T-helper 17 cell (primary cell): ENCODE data around the gene ZNRF3. TPM values are rescaled to one million over a fixed set of nuclear protein-coding genes. Genes with fewer than 3 reads are reported as not detected.

Source experiments
- ATAC-seq: fragments of 150-1000 bp; cut with Tn5 transposase; 2 replicates; pipeline ENCODE4 v1.10.0; 2021; ENCODE audit warnings: mild to moderate bottlenecking, moderate library complexity
- DNase-seq, 3 donors: peaks; one replicate each; pipeline versions ENCODE4 v3.0.0 to v3.0.0-alpha.2; 2020 to 2021
- H3K9me3 ChIP-seq: one replicate; pipeline ENCODE4 v1.7.0; 2013; ENCODE audit warnings: low read length, mild to moderate bottlenecking; ENCODE audit not compliant: control insufficient read depth, poor library complexity, severe bottlenecking
- H3K27ac Mint-ChIP-seq: one replicate; pipeline ENCODE4 v1.8.0; 2022; ENCODE audit warnings: mild to moderate bottlenecking, moderate library complexity, mixed read lengths
- H3K27me3 Mint-ChIP-seq: one replicate; pipeline ENCODE4 v1.8.0; 2022; ENCODE audit warnings: mixed read lengths
- H3K36me3 Mint-ChIP-seq: one replicate; pipeline ENCODE4 v1.8.0; 2022; ENCODE audit warnings: low read depth, mixed read lengths
- H3K4me1 Mint-ChIP-seq: one replicate; pipeline ENCODE4 v1.8.0; 2022; ENCODE audit warnings: mild to moderate bottlenecking, mixed read lengths
- H3K4me3 Mint-ChIP-seq: one replicate; pipeline ENCODE4 v1.8.0; 2022; ENCODE audit warnings: mild to moderate bottlenecking, moderate library complexity, mixed read lengths
- total RNA-seq, 4 donors: library from RNA in 2 of 4; stranded (reverse) in 2 of 4; gene quantifications; one replicate each; pipeline ENCODE4 v1.2.3 and lab custom pipeline; 2022 to 2026

Gene ZNRF3
- total RNA-seq, 2 donors from 2014 or later: 0.31 to 0.72 TPM

- H3K9me3 ChIP-seq: no peaks in the 10 kb centered on the region
- DNase-seq: no peak
- Mint-ChIP-seq H3K4me1 (no peaks in the 10 kb centered on the region), H3K4me3 (no peak overlapping the region), H3K36me3 (peaks cover 2% of the 10 kb centered on the region), H3K27me3 (peaks cover 10% of the 10 kb centered on the region), H3K27ac (no peak overlapping the region)
- ATAC-seq: no peak
Observed at GRCh38 chr22:29054251-29054767, 170.9 kb downstream of the ZNRF3 start.

GRCh38 chr22:29055192-29055830 lies 171.9 kb downstream of the ZNRF3 start:
- peaks cover 19% of the 10 kb centered on the region for H3K27me3 Mint-ChIP-seq
- H3K4me3 Mint-ChIP-seq: no peak overlapping the region
- peaks cover 1% of the 10 kb centered on the region for H3K4me1 Mint-ChIP-seq
- no peak for DNase-seq
- H3K9me3 ChIP-seq: no peaks in the 10 kb centered on the region
- H3K36me3 Mint-ChIP-seq: peaks cover 3% of the 10 kb centered on the region
- ATAC-seq: no peak
- no peak overlapping the region for H3K27ac Mint-ChIP-seq

- peaks cover 2% of the 10 kb centered on the region for H3K4me1 Mint-ChIP-seq
- no peak overlapping the region for H3K27ac Mint-ChIP-seq
- no peaks in the 10 kb centered on the region for H3K9me3 ChIP-seq
- no peak overlapping the region for H3K4me3 Mint-ChIP-seq
- H3K27me3 Mint-ChIP-seq: peaks cover 30% of the 10 kb centered on the region
- peaks cover 3% of the 10 kb centered on the region for H3K36me3 Mint-ChIP-seq
- ATAC-seq: no peak
- DNase-seq: no peak
Observed at GRCh38 chr22:29056472-29056871, 173.1 kb downstream of the ZNRF3 start.

- ATAC-seq (no peak), DNase-seq (no peak)
- H3K27me3 Mint-ChIP-seq: peaks cover 46% of the 10 kb centered on the region
- no peak overlapping the region for H3K4me3 Mint-ChIP-seq
- no peaks in the 10 kb centered on the region for H3K9me3 ChIP-seq
- peaks cover 3% of the 10 kb centered on the region for H3K36me3 Mint-ChIP-seq
- H3K4me1 Mint-ChIP-seq: peaks cover 5% of the 10 kb centered on the region
- no peak overlapping the region for H3K27ac Mint-ChIP-seq
Observed at GRCh38 chr22:29060251-29060869, 177.0 kb downstream of the ZNRF3 start.

- H3K4me1 Mint-ChIP-seq: peaks cover 10% of the 10 kb centered on the region
- no peak for DNase-seq
- H3K9me3 ChIP-seq: no peaks in the 10 kb centered on the region
- H3K27ac Mint-ChIP-seq: no peak overlapping the region
- H3K4me3 Mint-ChIP-seq: no peak overlapping the region
- no peak for ATAC-seq
- peaks cover 3% of the 10 kb centered on the region for H3K36me3 Mint-ChIP-seq
- H3K27me3 Mint-ChIP-seq: peaks cover 46% of the 10 kb centered on the region
Observed at GRCh38 chr22:29060931-29061330, 177.6 kb downstream of the ZNRF3 start.

GRCh38 chr22:29061773-29062172 lies 178.4 kb downstream of the ZNRF3 start, which contains the start of gene C22orf31:
Gene C22orf31, minus strand, starts transcription at chr22:29061831. Its CDS starts 39 bp downstream, at chr22:29061792.
- no peak for DNase-seq
- no peak for ATAC-seq
- peaks cover 46% of the 10 kb centered on the region for H3K27me3 Mint-ChIP-seq
- H3K4me3 Mint-ChIP-seq: no peak within 1 kb of the TSS
- H3K27ac Mint-ChIP-seq: no peak within 1 kb of the TSS
- H3K4me1 Mint-ChIP-seq: peaks cover 14% of the 10 kb centered on the region
- H3K9me3 ChIP-seq: no peaks in the 10 kb centered on the region
- peaks cover 3% of the 10 kb centered on the region for H3K36me3 Mint-ChIP-seq

- Mint-ChIP-seq H3K36me3 (peaks cover 3% of the 10 kb centered on the region), H3K27ac (no peak overlapping the region), H3K4me1 (peaks cover 14% of the 10 kb centered on the region), H3K27me3 (peaks cover 46% of the 10 kb centered on the region), H3K4me3 (no peak overlapping the region)
- ATAC-seq (no peak), DNase-seq (no peak)
- H3K9me3 ChIP-seq: no peaks in the 10 kb centered on the region
Observed at GRCh38 chr22:29062286-29062821, 179.0 kb downstream of the ZNRF3 start.

GRCh38 chr22:29065468-29066190 lies 182.3 kb downstream of the ZNRF3 start:
- H3K9me3 ChIP-seq: no peaks in the 10 kb centered on the region
- Mint-ChIP-seq H3K4me1 (peaks cover 12% of the 10 kb centered on the region), H3K4me3 (peak overlapping the region; percentile 47), H3K27me3 (peaks cover 29% of the 10 kb centered on the region), H3K36me3 (no peaks in the 10 kb centered on the region), H3K27ac (no peak overlapping the region)
- DNase-seq (no peak), ATAC-seq (peak; percentile 47)

- no peak overlapping the region for H3K4me3 Mint-ChIP-seq
- no peak overlapping the region for H3K27ac Mint-ChIP-seq
- H3K36me3 Mint-ChIP-seq: no peaks in the 10 kb centered on the region
- H3K9me3 ChIP-seq: no peaks in the 10 kb centered on the region
- ATAC-seq (no peak), DNase-seq (no peak)
- H3K4me1 Mint-ChIP-seq: peaks cover 26% of the 10 kb centered on the region
- peaks cover 12% of the 10 kb centered on the region for H3K27me3 Mint-ChIP-seq
Observed at GRCh38 chr22:29069463-29069862, 186.1 kb downstream of the ZNRF3 start.

- ATAC-seq (no peak), DNase-seq (no peak)
- H3K27me3 Mint-ChIP-seq: peaks cover 20% of the 10 kb centered on the region
- no peaks in the 10 kb centered on the region for H3K36me3 Mint-ChIP-seq
- H3K27ac Mint-ChIP-seq: no peak overlapping the region
- H3K4me1 Mint-ChIP-seq: peaks cover 23% of the 10 kb centered on the region
- H3K4me3 Mint-ChIP-seq: peak overlapping the region; percentile 85
- peaks cover 2% of the 10 kb centered on the region for H3K9me3 ChIP-seq
Observed at GRCh38 chr22:29070490-29070889, 187.1 kb downstream of the ZNRF3 start.

- Mint-ChIP-seq H3K27me3 (peaks cover 27% of the 10 kb centered on the region), H3K4me1 (peaks cover 18% of the 10 kb centered on the region), H3K4me3 (peak overlapping the region; percentile 85), H3K27ac (no peak overlapping the region), H3K36me3 (peaks cover 2% of the 10 kb centered on the region)
- DNase-seq: peak in 2 of 3 donors; percentile 13 to 44
- H3K9me3 ChIP-seq: peaks cover 2% of the 10 kb centered on the region
- ATAC-seq: peak; percentile 20
Observed at GRCh38 chr22:29071261-29072045, 188.1 kb downstream of the ZNRF3 start.

GRCh38 chr22:29072193-29072978 lies 189.0 kb downstream of the ZNRF3 start:
- peak; percentile 78 to 81 (median 78) for DNase-seq
- peaks cover 27% of the 10 kb centered on the region for H3K27me3 Mint-ChIP-seq
- H3K27ac Mint-ChIP-seq: no peak overlapping the region
- peak overlapping the region; percentile 85 for H3K4me3 Mint-ChIP-seq
- peaks cover 2% of the 10 kb centered on the region for H3K36me3 Mint-ChIP-seq
- H3K4me1 Mint-ChIP-seq: peaks cover 18% of the 10 kb centered on the region
- H3K9me3 ChIP-seq: peaks cover 2% of the 10 kb centered on the region
- ATAC-seq: peak; percentile 98
